MCF 10A (cell line): ENCODE measurements around the gene ZNF664. TPM values are rescaled to one million over a fixed set of nuclear protein-coding genes. Genes with fewer than 3 reads are reported as not detected.

Source experiments
- BruUV-seq: library from RNA; stranded (reverse); fragments of 400-500 nt; replicated peaks from 2 replicates; lab custom pipeline; 2021; lab: Mats Ljungman, UMichigan
- CTCF ChIA-PET: fragments of 300-600 bp; sonication (Branson Sonifier 250); formaldehyde crosslinking; extraction: SDS; loops from one replicate; lab custom pipeline; 2021; ENCODE audit warnings: antibody characterized with exemption, inconsistent platforms; lab: Yijun Ruan, JAX
- POLR2A ChIA-PET: fragments of 300-600, 350-650 bp; sonication (Branson Sonifier 250); formaldehyde crosslinking; extraction: SDS; loops from one replicate; lab custom pipeline; 2020; ENCODE audit warnings: antibody characterized with exemption, inconsistent platforms; lab: Yijun Ruan, JAX
- DNase-seq: peaks from one replicate; pipeline ENCODE4 v3.0.0-alpha.2; 2018; ENCODE audit not compliant: unreplicated experiment
- H3K27ac Mint-ChIP-seq: one replicate; pipeline ENCODE4 v1.8.0; 2022; ENCODE audit warnings: mild to moderate bottlenecking, low read depth, mixed read lengths; ENCODE audit not compliant: unreplicated experiment
- H3K27me3 Mint-ChIP-seq: one replicate; pipeline ENCODE4 v1.8.0; 2022; ENCODE audit warnings: mixed read lengths; ENCODE audit not compliant: insufficient read depth, unreplicated experiment
- H3K36me3 Mint-ChIP-seq: one replicate; pipeline ENCODE4 v1.8.0; 2022; ENCODE audit warnings: mild to moderate bottlenecking, moderate library complexity, mixed read lengths; ENCODE audit not compliant: insufficient read depth, unreplicated experiment
- H3K4me1 Mint-ChIP-seq: one replicate; pipeline ENCODE4 v1.8.0; 2022; ENCODE audit warnings: mixed read lengths; ENCODE audit not compliant: insufficient read depth, unreplicated experiment
- H3K4me3 Mint-ChIP-seq: one replicate; pipeline ENCODE4 v1.8.0; 2022; ENCODE audit warnings: mild to moderate bottlenecking, moderate library complexity, mixed read lengths; ENCODE audit not compliant: unreplicated experiment
- H3K9me3 Mint-ChIP-seq: one replicate; pipeline ENCODE4 v1.8.0; 2022; ENCODE audit warnings: mixed read lengths; ENCODE audit not compliant: unreplicated experiment
- intact Hi-C: fragments of 100-400 bp; cut with micrococcal nuclease; formaldehyde crosslinking; loops from 2 replicates; pipeline ENCODE4 v1.14.1; 2022
- total RNA-seq: library from RNA; stranded (reverse); gene quantifications from 2 replicates; pipeline ENCODE4 v1.2.3, GENCODE V29; 2022
- TF ChIP-seq, protein P1 (sequence below): fragments of 200-600 bp; IDR thresholded peaks from one replicate; pipeline ENCODE4 v1.8.0; 2022; ENCODE audit warnings: antibody characterized with exemption, mild to moderate bottlenecking; ENCODE audit not compliant: unreplicated experiment

The ZNF664 gene
- total RNA-seq, 1 experiment from 2014 or later: 123 TPM

DNA sequence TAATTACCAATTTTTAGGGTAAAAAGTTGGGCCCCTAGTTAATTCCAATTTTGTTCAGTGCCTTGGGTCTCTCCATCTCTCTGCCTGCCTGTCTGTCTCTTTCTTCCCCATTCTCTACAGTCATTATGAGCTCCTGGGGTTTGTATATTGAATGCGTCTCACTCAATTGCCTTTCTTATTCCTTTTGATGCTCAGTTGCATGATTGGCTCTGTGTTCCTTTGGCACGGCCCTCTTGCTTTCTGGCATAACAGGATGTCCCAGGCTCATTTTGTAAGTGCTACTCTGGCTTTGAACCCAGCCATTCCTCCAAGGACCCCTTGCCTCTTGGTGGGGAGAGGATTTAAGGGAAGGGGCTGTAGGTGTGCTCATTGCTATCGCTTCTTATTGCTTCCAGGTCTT is 35.6 kb downstream of the ZNF664 start:
- CTCF ChIA-PET: no interaction called here
- H3K36me3 Mint-ChIP-seq: peaks cover 56% of the 10 kb centered on the region
- H3K27ac Mint-ChIP-seq: no peak overlapping the region
- DNase-seq: no peak
- no peaks in the 10 kb centered on the region for H3K9me3 Mint-ChIP-seq
- POLR2A ChIA-PET: interaction anchor here (0.6 to 1.1 kb wide), 2 partner anchors 20 to 1976 kb away, joined by 3 read pairs; no protein-coding TSS in a partner anchor
- BruUV-seq: no TSS peak
- TF ChIP-seq, protein P1, sequence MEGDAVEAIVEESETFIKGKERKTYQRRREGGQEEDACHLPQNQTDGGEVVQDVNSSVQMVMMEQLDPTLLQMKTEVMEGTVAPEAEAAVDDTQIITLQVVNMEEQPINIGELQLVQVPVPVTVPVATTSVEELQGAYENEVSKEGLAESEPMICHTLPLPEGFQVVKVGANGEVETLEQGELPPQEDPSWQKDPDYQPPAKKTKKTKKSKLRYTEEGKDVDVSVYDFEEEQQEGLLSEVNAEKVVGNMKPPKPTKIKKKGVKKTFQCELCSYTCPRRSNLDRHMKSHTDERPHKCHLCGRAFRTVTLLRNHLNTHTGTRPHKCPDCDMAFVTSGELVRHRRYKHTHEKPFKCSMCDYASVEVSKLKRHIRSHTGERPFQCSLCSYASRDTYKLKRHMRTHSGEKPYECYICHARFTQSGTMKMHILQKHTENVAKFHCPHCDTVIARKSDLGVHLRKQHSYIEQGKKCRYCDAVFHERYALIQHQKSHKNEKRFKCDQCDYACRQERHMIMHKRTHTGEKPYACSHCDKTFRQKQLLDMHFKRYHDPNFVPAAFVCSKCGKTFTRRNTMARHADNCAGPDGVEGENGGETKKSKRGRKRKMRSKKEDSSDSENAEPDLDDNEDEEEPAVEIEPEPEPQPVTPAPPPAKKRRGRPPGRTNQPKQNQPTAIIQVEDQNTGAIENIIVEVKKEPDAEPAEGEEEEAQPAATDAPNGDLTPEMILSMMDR: no peak
- intact Hi-C loops: no loop called here
- H3K4me3 Mint-ChIP-seq: no peak overlapping the region
- H3K27me3 Mint-ChIP-seq: no peaks in the 10 kb centered on the region
- H3K4me1 Mint-ChIP-seq: peaks cover 20% of the 10 kb centered on the region

DNA sequence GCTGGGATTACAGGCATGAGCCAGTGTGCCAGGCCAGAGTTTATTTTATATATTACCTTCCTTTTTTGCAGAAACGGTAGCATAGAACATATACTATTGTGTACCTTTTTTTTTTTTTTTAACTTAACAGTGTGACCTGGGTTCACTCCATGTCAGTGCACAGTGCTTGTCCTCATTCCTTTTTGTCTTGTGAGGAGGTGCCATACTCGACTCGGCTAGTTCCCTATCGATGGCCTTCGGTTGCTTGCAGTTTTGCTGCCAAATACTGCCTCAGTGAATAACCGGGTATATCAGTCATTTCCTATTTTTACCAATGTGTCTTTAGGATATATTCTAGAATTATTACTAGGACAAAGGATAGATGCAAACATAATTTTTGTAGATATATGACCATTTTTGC is 36.8 kb downstream of the ZNF664 start:
- CTCF ChIA-PET: no interaction called here
- intact Hi-C loops: no loop called here

DNA sequence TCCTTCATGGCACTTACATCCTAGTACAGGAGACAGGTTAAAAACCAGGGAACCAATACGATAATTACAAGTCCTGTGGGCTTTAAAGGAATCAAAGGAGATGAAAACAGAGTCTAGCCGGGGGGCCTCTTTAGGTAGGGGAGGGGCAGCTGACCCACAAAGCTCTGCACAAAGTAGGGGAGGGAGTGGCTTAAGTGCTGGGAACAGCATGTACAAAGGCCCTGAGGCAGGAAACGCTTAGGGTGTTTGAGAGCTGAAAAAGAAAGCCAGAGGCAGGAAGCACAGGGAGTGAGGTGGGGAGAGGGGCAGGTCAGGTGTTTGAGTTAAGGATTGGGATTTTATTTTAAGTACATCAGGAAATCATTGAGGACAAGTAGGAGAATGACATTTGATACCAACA is 37.7 kb downstream of the ZNF664 start:
- Mint-ChIP-seq H3K9me3 (no peaks in the 10 kb centered on the region), H3K4me3 (no peak overlapping the region), H3K27me3 (no peaks in the 10 kb centered on the region), H3K4me1 (peaks cover 20% of the 10 kb centered on the region), H3K36me3 (peaks cover 57% of the 10 kb centered on the region), H3K27ac (peak overlapping the region; percentile 46)
- ChIA-PET POLR2A (interaction anchor here (0.6 kb wide), 1 partner anchor 53 kb away, joined by 3 read pairs; no protein-coding TSS in a partner anchor), CTCF (interaction anchor here (1.7 kb wide), 1 partner anchor 10 kb away, joined by 5 read pairs; no protein-coding TSS in a partner anchor)
- intact Hi-C loops: no loop called here
- TF ChIP-seq, protein P1: no peak
- no peak for DNase-seq
- BruUV-seq: no TSS peak

More for the DNA sequence above, 36.8 kb downstream of the ZNF664 start:
- Mint-ChIP-seq H3K9me3 (no peaks in the 10 kb centered on the region), H3K27me3 (no peaks in the 10 kb centered on the region), H3K36me3 (peaks cover 57% of the 10 kb centered on the region), H3K4me3 (no peak overlapping the region), H3K4me1 (peaks cover 20% of the 10 kb centered on the region), H3K27ac (no peak overlapping the region)
- POLR2A ChIA-PET: no interaction called here
- no peak for DNase-seq
- no TSS peak for BruUV-seq
- TF ChIP-seq, protein P1: no peak

DNA sequence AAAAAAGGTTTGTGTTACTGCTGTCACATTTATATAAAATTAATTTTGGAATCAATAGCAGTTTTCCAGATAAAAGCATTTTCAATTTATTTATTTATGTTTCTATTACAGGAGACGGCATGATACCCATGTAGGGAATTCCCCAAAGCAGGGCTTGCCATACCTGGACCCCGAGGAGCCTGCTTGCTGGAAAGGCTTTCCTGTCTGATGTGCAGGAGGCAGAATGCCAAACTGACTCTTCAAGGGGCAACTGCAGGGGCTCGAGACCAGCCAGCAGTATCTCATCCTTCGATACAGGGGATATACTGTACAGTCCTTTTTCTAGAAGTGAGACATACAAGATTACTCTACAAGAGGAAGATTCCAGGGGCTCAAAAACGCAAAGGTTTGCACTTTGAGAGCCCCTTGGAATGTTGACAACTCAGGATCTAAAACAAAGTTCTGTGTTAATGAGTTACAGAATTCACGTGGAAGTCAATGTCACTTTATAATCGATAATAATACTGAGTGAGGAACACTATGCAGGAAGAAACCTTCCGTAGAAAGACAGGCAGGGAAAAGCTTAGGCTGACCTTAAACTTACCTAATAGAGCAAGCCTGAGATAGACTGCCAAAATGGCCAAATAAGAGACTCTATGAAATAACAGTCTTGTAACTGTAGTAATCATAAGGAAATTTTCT is 38.6 kb downstream of the ZNF664 start:
- POLR2A ChIA-PET: no interaction called here
- Mint-ChIP-seq H3K36me3 (peaks cover 48% of the 10 kb centered on the region), H3K4me3 (no peak overlapping the region), H3K9me3 (no peaks in the 10 kb centered on the region), H3K27me3 (no peaks in the 10 kb centered on the region), H3K27ac (no peak overlapping the region), H3K4me1 (peaks cover 20% of the 10 kb centered on the region)
- TF ChIP-seq, protein P1: no peak
- BruUV-seq: no TSS peak
- no peak for DNase-seq
- CTCF ChIA-PET: interaction anchor here (0.6 to 1.7 kb wide), 2 partner anchors 11 to 774 kb away, joined by 3 to 5 read pairs; no protein-coding TSS in a partner anchor
- intact Hi-C loops: no loop called here
